Kidney (tissue), 14 donors: Measurements from ENCODE around the gene LMTK3. TPM values are rescaled to one million over a fixed set of nuclear protein-coding genes. Genes with fewer than 3 reads are reported as not detected.

Experiments used
- DNase-seq, 5 donors: peaks; one replicate each; pipeline ENCODE4 v3.0.0-alpha.2; 2013 to 2020
- FAIRE-seq: peaks from 2 replicates; lab custom pipeline; 2012; peaks lifted over from hg19 to GRCh38; lab: Jason Lieb, UNC
- H3K27ac ChIP-seq, 2 donors: one replicate each; pipeline ENCODE4 v1.7.0; 2013; ENCODE audit warnings: low read depth in 2 of 2, low read length in 2 of 2, inconsistent platforms in 1 of 2
- H3K27me3 ChIP-seq: one replicate; pipeline ENCODE4 v1.7.1; 2013; ENCODE audit warnings: low read length, inconsistent platforms; ENCODE audit not compliant: control insufficient read depth, insufficient read depth
- H3K36me3 ChIP-seq, 3 donors: one replicate each; pipeline versions ENCODE4 v1.7.0 to v1.7.1; 2013; ENCODE audit warnings: low read length in 3 of 3, control low read depth in 1 of 3, inconsistent platforms in 1 of 3; ENCODE audit not compliant: insufficient read depth in 3 of 3, control insufficient read depth in 2 of 3
- H3K4me1 ChIP-seq, 3 donors: one replicate each; pipeline versions ENCODE4 v1.7.0 to v1.7.1; 2013; ENCODE audit warnings: low read length in 3 of 3, inconsistent platforms in 1 of 3, low read depth in 1 of 3; ENCODE audit not compliant: control insufficient read depth in 2 of 3, insufficient read depth in 2 of 3
- H3K4me3 ChIP-seq, 3 donors: one replicate each; pipeline versions ENCODE4 v1.7.0 to v1.8.1; 2013; ENCODE audit warnings: low read length in 3 of 3, control low read depth in 1 of 3, inconsistent platforms in 1 of 3
- H3K9ac ChIP-seq, 3 donors: one replicate each; pipeline versions ENCODE4 v1.7.0 to v1.7.1; 2013; ENCODE audit warnings: low read length in 3 of 3, control low read depth in 1 of 3, inconsistent platforms in 1 of 3
- H3K9me3 ChIP-seq, 3 donors: one replicate each; pipeline versions ENCODE4 v1.7.0 to v1.7.1; 2013; ENCODE audit warnings: low read length in 3 of 3, control low read depth in 1 of 3, inconsistent platforms in 1 of 3; ENCODE audit not compliant: control insufficient read depth in 2 of 3, insufficient read depth in 1 of 3
- CTCF ChIP-seq: IDR thresholded peaks from 3 replicates; pipeline ENCODE4 v1.5.1; 2012; ENCODE audit warnings: mild to moderate bottlenecking, moderate library complexity, borderline replicate concordance; ENCODE audit not compliant: insufficient read depth; ENCODE audit errors: extremely low read depth
- intact Hi-C: fragments of 100-400 bp; cut with DNase I; formaldehyde crosslinking; loops from one replicate; pipeline ENCODE4 v1.11.1; 2022
- polyA plus RNA-seq: library from polyadenylated mRNA; stranded (reverse); fragments of 350-450 nt; fragmentation: Illumina TruSeq; extraction: RNeasy Lipid Tissue Mini Kit (QIAGEN cat#74804); gene quantifications from one replicate; pipeline ENCODE4 v1.2.3, GENCODE V29; 2014; ENCODE audit warnings: low read depth, low replicate concordance; ENCODE audit not compliant: insufficient read depth
- total RNA-seq: library from RNA; stranded (reverse); fragmentation: NEBNext Ultra II Directional; extraction: Animal tissue kit (Norgen Biotek cat#: 25700); gene quantifications from one replicate; pipeline ENCODE4 v1.2.1, GENCODE V29; 2021
- donor health status: control.
- donor health status: control.
- donor health status: control.
- donor health status: control.
- donor health status: control.
- donor health status: DM: yes; HTN: yes; CAD: no.
- donor health status: Normal renal cell carcinoma (clear cell type).

LMTK3 gene
- total and polyA plus RNA-seq, 2 donors from 2014 or later = 4.2 to 8.4 TPM

GRCh38 chr19:48552406-48553322, 41.0 kb upstream of the LMTK3 start:
- FAIRE-seq = no peak
- DNase-seq = no peak
- Histone ChIP-seq H3K9me3 (no peaks in the 10 kb centered on the region), H3K9ac (no peak overlapping the region), H3K4me3 (no peak overlapping the region), H3K4me1 (peaks cover 0 to 7% (median 2%) of the 10 kb centered on the region in 3 donors), H3K27me3 (no peaks in the 10 kb centered on the region), H3K36me3 (no peaks in the 10 kb centered on the region), H3K27ac (no peak overlapping the region)
- TF ChIP-seq CTCF = no peak
- intact Hi-C loops = no loop called here

- Histone ChIP-seq H3K27me3 (no peaks in the 10 kb centered on the region), H3K36me3 (no peaks in the 10 kb centered on the region), H3K9me3 (no peaks in the 10 kb centered on the region), H3K4me3 (no peak within 1 kb of the TSS), H3K9ac (no peak within 1 kb of the TSS), H3K27ac (no peak within 1 kb of the TSS), H3K4me1 (peaks cover 0 to 7% (median 2%) of the 10 kb centered on the region in 3 donors)
- peak in 2 of 5 donors; percentile 29 to 87 for DNase-seq
- FAIRE-seq = no peak
- no peak for TF ChIP-seq CTCF
- intact Hi-C loops = no loop called here
Measured at GRCh38 chr19:48551437-48552302, 40.0 kb upstream of the LMTK3 start, which contains the start of gene SULT2B1. Gene SULT2B1 (plus strand): TSS chr19:48552172. CDS start chr19:48552253, 81 bp downstream.

DNA sequence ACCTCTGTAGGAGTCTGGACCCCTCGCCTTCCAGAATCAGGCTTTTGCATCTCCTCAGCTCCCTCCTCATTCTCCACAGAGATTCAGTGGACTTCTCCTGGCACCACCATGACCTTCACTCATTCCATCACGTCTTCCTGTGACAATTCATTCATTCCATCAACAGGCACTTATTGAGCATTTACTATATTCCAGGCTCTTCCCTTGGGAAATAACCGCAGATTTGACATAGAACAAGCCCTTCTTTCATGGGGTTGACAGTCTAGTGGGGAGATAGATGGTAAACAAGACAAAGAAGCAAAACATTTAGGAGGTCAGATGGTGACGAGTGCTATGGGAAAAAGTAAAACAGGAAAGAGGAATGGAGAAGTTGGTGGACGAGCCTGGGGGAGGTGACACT, 37.7 kb upstream of the LMTK3 start:
- peaks cover 0 to 7% (median 2%) of the 10 kb centered on the region in 3 donors for H3K4me1 ChIP-seq
- H3K4me3 ChIP-seq = no peak overlapping the region
- H3K27ac ChIP-seq = no peak overlapping the region
- intact Hi-C loops = no loop called here
- H3K9me3 ChIP-seq = no peaks in the 10 kb centered on the region
- DNase-seq = no peak
- no peak for TF ChIP-seq CTCF
- no peaks in the 10 kb centered on the region for H3K27me3 ChIP-seq
- no peak for FAIRE-seq
- H3K36me3 ChIP-seq = no peaks in the 10 kb centered on the region
- no peak overlapping the region for H3K9ac ChIP-seq
